Transverse colon (tissue), 4 donors: Measurements from ENCODE around the gene TEC. TPM values are rescaled to one million over a fixed set of nuclear protein-coding genes. Genes with fewer than 3 reads are reported as not detected.
A peak's percentile ranks its signal among the peaks of the same experiment; 100 is the strongest.

Experiments used
- DNase-seq: peaks from one replicate; pipeline ENCODE4 v3.0.0-alpha.2; 2019
- H3K27ac ChIP-seq, 4 donors: fragments of 200-600 bp; sonication (generic); 2 replicates each; pipeline ENCODE4 v1.5.1; 2016 to 2018; ENCODE audit warnings: inconsistent platforms in 4 of 4
- H3K27me3 ChIP-seq: fragments of 200-600 bp; sonication (generic); 2 replicates; pipeline ENCODE4 v1.5.1; 2017; ENCODE audit warnings: inconsistent platforms
- H3K36me3 ChIP-seq, 4 donors: fragments of 200-600 bp; sonication (generic); 2 replicates each; pipeline ENCODE4 v1.5.1; 2017 to 2019; ENCODE audit warnings: inconsistent platforms in 4 of 4
- H3K4me1 ChIP-seq, 4 donors: fragments of 200-600 bp; sonication (generic); 2 replicates each; pipeline ENCODE4 v1.5.1; 2017 to 2020; ENCODE audit warnings: inconsistent platforms in 4 of 4
- H3K4me3 ChIP-seq, 4 donors: fragments of 200-600 bp; sonication (generic); 1 replicate in 1 of 4; 2 replicates in 3 of 4; pipeline versions ENCODE4 v1.5.1 to v1.6.1; 2017 to 2019; ENCODE audit warnings: inconsistent platforms in 4 of 4
- H3K9me3 ChIP-seq, 2 donors: fragments of 200-600 bp; sonication (generic); 2 replicates each; pipeline ENCODE4 v1.5.1; 2017 to 2019; ENCODE audit warnings: inconsistent platforms in 2 of 2
- EP300 ChIP-seq: sonication (generic); formaldehyde crosslinking; IDR thresholded peaks from one replicate; pipeline ENCODE4 v1.6.1; 2017; ENCODE audit warnings: antibody characterized with exemption, low read depth
- POLR2A ChIP-seq: fragments of 450-650 bp; IDR thresholded peaks from one replicate; pipeline ENCODE4 v1.6.1; 2016; ENCODE audit warnings: antibody characterized with exemption, mild to moderate bottlenecking, moderate library complexity
- POLR2AphosphoS5 ChIP-seq, 3 donors: sonication (generic); formaldehyde crosslinking; IDR thresholded peaks; one replicate each; pipeline ENCODE4 v1.6.1; 2016; ENCODE audit warnings: antibody characterized with exemption in 3 of 3
- WGBS, 2 donors: methylation state at CpG; one replicate each; pipeline ENCODE4 v1.1.5; 2018; ENCODE audit warnings: low coverage in 1 of 2; 5-methylcytosine and 5-hydroxymethylcytosine counted together
- in situ Hi-C, 4 donors: fragments of 200-750 bp; cut with MboI; loops; one replicate each; pipeline versions ENCODE4 v1.15.0 to v1.15.1; 2017; ENCODE audit warnings: low sequenced_read_pairs in 3 of 4, low pct_ligation_motif_present in 1 of 4, low pct_unique_long_range_greater_than_20kb in 1 of 4
- intact Hi-C: fragments of 100-400 bp; cut with DNase I; formaldehyde crosslinking; loops from one replicate; pipeline ENCODE4 v1.15.1; 2023; ENCODE audit warnings: low total_unique reads
- total RNA-seq, 4 donors: library from RNA; depleted of rRNA; stranded (reverse); fragments of >200 nt; gene quantifications; one replicate each; pipeline ENCODE4 v1.1.0, GENCODE V29; 2016
- TF ChIP-seq, protein P1 (sequence below), 5 experiments: fragments of 200-600 bp in 3 of 5; fragments of 450-650 bp in 2 of 5; sonication (generic) in 3 of 5; IDR thresholded peaks; 1 replicate in 2 of 5; 2 replicates in 3 of 5; pipeline ENCODE4 v1.5.1; 2016 to 2017; ENCODE audit warnings: antibody characterized with exemption in 5 of 5, inconsistent platforms in 3 of 5, mild to moderate bottlenecking in 2 of 5, moderate library complexity in 1 of 5

TEC gene
- total RNA-seq, 4 donors from 2014 or later: 1.2 to 5.1 (median 3.3) TPM

- DNase-seq: no peak
- TF ChIP-seq POLR2A (no peak), POLR2AphosphoS5 (IDR thresholded peaks at IDR 0.05) (no peak), EP300 (no peak)
- TF ChIP-seq, protein P1, sequence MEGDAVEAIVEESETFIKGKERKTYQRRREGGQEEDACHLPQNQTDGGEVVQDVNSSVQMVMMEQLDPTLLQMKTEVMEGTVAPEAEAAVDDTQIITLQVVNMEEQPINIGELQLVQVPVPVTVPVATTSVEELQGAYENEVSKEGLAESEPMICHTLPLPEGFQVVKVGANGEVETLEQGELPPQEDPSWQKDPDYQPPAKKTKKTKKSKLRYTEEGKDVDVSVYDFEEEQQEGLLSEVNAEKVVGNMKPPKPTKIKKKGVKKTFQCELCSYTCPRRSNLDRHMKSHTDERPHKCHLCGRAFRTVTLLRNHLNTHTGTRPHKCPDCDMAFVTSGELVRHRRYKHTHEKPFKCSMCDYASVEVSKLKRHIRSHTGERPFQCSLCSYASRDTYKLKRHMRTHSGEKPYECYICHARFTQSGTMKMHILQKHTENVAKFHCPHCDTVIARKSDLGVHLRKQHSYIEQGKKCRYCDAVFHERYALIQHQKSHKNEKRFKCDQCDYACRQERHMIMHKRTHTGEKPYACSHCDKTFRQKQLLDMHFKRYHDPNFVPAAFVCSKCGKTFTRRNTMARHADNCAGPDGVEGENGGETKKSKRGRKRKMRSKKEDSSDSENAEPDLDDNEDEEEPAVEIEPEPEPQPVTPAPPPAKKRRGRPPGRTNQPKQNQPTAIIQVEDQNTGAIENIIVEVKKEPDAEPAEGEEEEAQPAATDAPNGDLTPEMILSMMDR (IDR thresholded peaks at IDR 0.05): no peak
- H3K27ac ChIP-seq: peak overlapping the region in 1 of 4 donors; percentile 20
- no peak overlapping the region for H3K4me3 ChIP-seq
- no peaks in the 10 kb centered on the region for H3K27me3 ChIP-seq
- 7 to 8% methylated on average over 2 to 3 of the region's 3 CpGs for WGBS, 2 donors
- peaks cover 0 to 6% (median 0%) of the 10 kb centered on the region in 4 donors for H3K4me1 ChIP-seq
- in situ Hi-C loops (no loop called here), intact Hi-C loops (no loop called here)
- H3K36me3 ChIP-seq: no peaks in the 10 kb centered on the region
- H3K9me3 ChIP-seq: no peaks in the 10 kb centered on the region
Observed at GRCh38 chr4:48195374-48195773, 74.3 kb downstream of the TEC start.

DNA sequence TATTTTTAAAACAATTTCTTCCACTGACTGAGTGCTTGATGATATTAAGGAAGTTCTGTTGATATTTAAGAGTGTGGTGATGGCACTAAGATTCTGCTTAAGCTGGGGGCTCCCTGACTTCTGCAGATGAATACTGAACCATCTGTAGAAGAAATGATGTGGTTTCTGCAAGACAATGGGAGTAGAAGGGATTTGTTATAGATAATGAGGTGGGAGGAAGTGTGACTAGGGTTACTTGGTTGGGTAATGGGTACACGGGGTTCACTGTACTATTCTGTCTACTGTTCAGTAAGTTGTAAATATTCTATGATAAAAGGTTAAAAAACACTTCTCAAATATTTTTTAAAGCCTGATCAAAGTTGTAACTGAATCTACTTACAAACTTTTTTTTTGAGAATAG, 74.7 kb downstream of the TEC start:
- no peak overlapping the region for H3K27ac ChIP-seq
- H3K4me1 ChIP-seq: peaks cover 0 to 6% (median 0%) of the 10 kb centered on the region in 4 donors
- H3K4me3 ChIP-seq: no peak overlapping the region
- intact Hi-C loops (no loop called here), in situ Hi-C loops (no loop called here)
- TF ChIP-seq POLR2A: no peak
- TF ChIP-seq POLR2AphosphoS5 (IDR thresholded peaks at IDR 0.05): no peak
- TF ChIP-seq, protein P1 (IDR thresholded peaks at IDR 0.05): no peak
- TF ChIP-seq EP300: no peak
- H3K27me3 ChIP-seq: no peaks in the 10 kb centered on the region
- 27 to 31% methylated on average over 1 of the region's 1 CpG for WGBS, 2 donors
- DNase-seq: no peak
- H3K9me3 ChIP-seq: no peaks in the 10 kb centered on the region
- no peaks in the 10 kb centered on the region for H3K36me3 ChIP-seq

DNA sequence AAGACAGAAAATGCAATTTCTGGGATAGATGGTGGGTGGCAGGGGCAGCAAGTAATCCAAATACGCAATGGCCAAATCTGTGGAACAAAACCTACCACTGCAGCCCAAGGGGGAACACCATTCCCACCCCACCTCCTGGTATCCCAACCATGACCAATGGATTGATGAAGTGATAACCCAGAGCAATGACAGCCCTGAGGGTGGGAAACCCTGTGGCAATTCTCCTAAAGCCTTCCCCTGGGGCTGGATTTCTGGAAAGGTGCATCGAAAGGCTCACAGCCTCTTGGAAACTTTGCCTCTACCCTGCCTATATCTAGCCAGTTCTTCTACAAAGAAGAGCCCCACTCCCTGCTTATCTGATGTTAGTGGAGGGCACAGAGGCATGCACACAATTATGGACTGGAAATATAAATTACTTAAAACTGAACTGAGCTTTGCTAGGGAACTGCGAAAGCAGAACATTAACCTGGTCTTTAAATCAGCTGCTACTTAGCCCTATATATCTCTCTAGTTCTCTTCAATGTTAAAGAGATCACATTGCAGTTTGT, 75.6 kb downstream of the TEC start:
- no peak for DNase-seq
- 76 to 100% methylated on average over 1 to 3 of the region's 3 CpGs for WGBS, 2 donors
- TF ChIP-seq, protein P1 (IDR thresholded peaks at IDR 0.05): no peak
- TF ChIP-seq POLR2A: no peak
- no peak for TF ChIP-seq POLR2AphosphoS5 (IDR thresholded peaks at IDR 0.05)
- no peak for TF ChIP-seq EP300
- Histone ChIP-seq H3K4me1 (peaks cover 0 to 6% (median 0%) of the 10 kb centered on the region in 4 donors), H3K27ac (no peak overlapping the region), H3K9me3 (no peaks in the 10 kb centered on the region), H3K27me3 (no peaks in the 10 kb centered on the region), H3K36me3 (no peaks in the 10 kb centered on the region), H3K4me3 (no peak overlapping the region)
- intact Hi-C loops: no loop called here
- in situ Hi-C loops: no loop called here

DNA sequence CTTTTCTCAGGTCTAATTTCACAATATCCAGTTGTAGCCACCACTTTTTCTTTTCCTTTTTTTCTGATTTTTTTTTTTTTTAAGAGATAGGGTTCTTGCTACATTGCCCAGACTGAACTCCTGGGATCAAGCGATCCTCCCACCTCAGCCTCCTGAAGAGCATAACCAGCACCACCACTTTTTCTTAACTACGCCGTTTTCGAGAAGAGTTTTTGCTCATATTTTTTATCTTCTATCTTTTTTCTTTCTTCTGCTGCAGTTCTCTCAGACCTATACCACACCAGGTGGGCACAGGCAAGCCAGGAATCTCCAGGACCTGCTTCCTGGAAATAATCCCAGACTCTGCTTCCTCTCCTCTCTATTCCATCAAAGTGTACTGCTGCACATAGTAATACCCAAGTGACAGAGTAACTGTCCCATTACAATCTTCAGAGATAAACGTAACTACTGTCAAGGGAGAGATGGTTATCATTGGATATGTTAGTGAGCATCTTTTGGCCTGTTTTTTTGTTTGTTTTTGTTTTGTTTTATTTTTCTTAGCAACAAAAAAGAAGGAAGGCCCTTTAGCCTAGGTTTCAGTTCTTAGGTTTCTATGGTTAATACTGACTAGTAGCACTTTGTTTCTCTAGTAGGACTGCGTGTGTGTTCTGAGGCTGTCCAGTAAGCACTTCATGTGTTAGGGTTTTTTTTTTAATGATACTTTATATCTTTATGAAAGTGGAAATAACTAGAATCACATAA, 76.4 kb downstream of the TEC start:
- Histone ChIP-seq H3K4me1 (peaks cover 0 to 6% (median 0%) of the 10 kb centered on the region in 4 donors), H3K27ac (no peak overlapping the region), H3K36me3 (no peaks in the 10 kb centered on the region), H3K9me3 (no peaks in the 10 kb centered on the region), H3K27me3 (no peaks in the 10 kb centered on the region), H3K4me3 (no peak overlapping the region)
- DNase-seq: no peak
- WGBS, 2 donors: 83 to 89% methylated on average over 3 to 6 of the region's 6 CpGs
- TF ChIP-seq, protein P1 (IDR thresholded peaks at IDR 0.05): no peak
- TF ChIP-seq EP300: no peak
- intact Hi-C loops (no loop called here), in situ Hi-C loops (no loop called here)
